SK-N-SH treated with all-trans-retinoic acid at 6 μM for 48 hours (cell line): ENCODE data around the gene TBC1D9.

ENCODE experiments used
- ATAC-seq: fragments of 200-7000 bp; cut with Tn5 transposase; 3 replicates; pipeline ENCODE4 v1.9.1; 2020; ENCODE audit warnings: mild to moderate bottlenecking, moderate library complexity
- ARNTL ChIP-seq: fragments of 450-650 bp; formaldehyde crosslinking; IDR thresholded peaks from 2 replicates; pipeline ENCODE4 v1.5.0; 2020; ENCODE audit warnings: low read depth, mild to moderate bottlenecking, moderate library complexity, borderline replicate concordance
- CSDC2 ChIP-seq: fragments of 250-450 bp; sonication (Bioruptor Pico); IDR thresholded peaks from 2 replicates; pipeline ENCODE4 v1.5.0; 2020; ENCODE audit warnings: mild to moderate bottlenecking, moderate library complexity
- GLIS3 ChIP-seq: fragments of 250-450 bp; sonication (Bioruptor Pico); IDR thresholded peaks from 2 replicates; pipeline ENCODE4 v1.5.0; 2020; ENCODE audit warnings: mild to moderate bottlenecking, moderate library complexity
- ISL1 ChIP-seq: fragments of 250-450 bp; sonication (Bioruptor Pico); IDR thresholded peaks from 2 replicates; pipeline ENCODE4 v2.1.2; 2022; ENCODE audit warnings: mild to moderate bottlenecking, moderate library complexity
- OSR1 ChIP-seq: fragments of 250-450 bp; sonication (Bioruptor Pico); IDR thresholded peaks from 2 replicates; pipeline ENCODE4 v1.8.0; 2022; ENCODE audit warnings: moderate library complexity, mild to moderate bottlenecking, inconsistent platforms
- PPARA ChIP-seq: fragments of 250-450 bp; sonication (Bioruptor Pico); IDR thresholded peaks from 2 replicates; pipeline ENCODE4 v1.5.0; 2020; ENCODE audit warnings: mild to moderate bottlenecking, borderline replicate concordance
- RARB ChIP-seq: fragments of 250-450 bp; sonication (Bioruptor Pico); IDR thresholded peaks from 2 replicates; pipeline ENCODE4 v1.8.0; 2021; ENCODE audit warnings: mild to moderate bottlenecking, moderate library complexity
- SNAI2 ChIP-seq: fragments of 250-450 bp; sonication (Bioruptor Pico); IDR thresholded peaks from 2 replicates; pipeline ENCODE4 v1.5.0; 2020; ENCODE audit warnings: mild to moderate bottlenecking, moderate library complexity
- TCF4 ChIP-seq: fragments of 250-450 bp; sonication (Bioruptor Pico); IDR thresholded peaks from 2 replicates; pipeline ENCODE4 v1.8.0; 2021; ENCODE audit warnings: mild to moderate bottlenecking, moderate library complexity, borderline replicate concordance
- TOX ChIP-seq: fragments of 250-450 bp; sonication (Bioruptor Pico); IDR thresholded peaks from 2 replicates; pipeline ENCODE4 v1.8.0; 2021; ENCODE audit warnings: mild to moderate bottlenecking, moderate library complexity, borderline replicate concordance
- ZC3H10 ChIP-seq: fragments of 250-450 bp; sonication (Bioruptor Pico); IDR thresholded peaks from 2 replicates; pipeline ENCODE4 v1.5.1; 2021; ENCODE audit warnings: mild to moderate bottlenecking, moderate library complexity
- ZFP3 ChIP-seq: fragments of 250-450 bp; sonication (Bioruptor Pico); IDR thresholded peaks from 2 replicates; pipeline ENCODE4 v1.5.0; 2020; ENCODE audit warnings: mild to moderate bottlenecking, moderate library complexity
- ZFP30 ChIP-seq: fragments of 450-650 bp; formaldehyde crosslinking; IDR thresholded peaks from 2 replicates; pipeline ENCODE4 v1.5.0; 2022; ENCODE audit warnings: mild to moderate bottlenecking, moderate library complexity
- ZNF565 ChIP-seq: fragments of 450-650 bp; formaldehyde crosslinking; conservative IDR thresholded peaks from 2 replicates; pipeline ENCODE4 v1.5.0; 2020; ENCODE audit warnings: low read depth, mild to moderate bottlenecking, moderate library complexity
- ZNF70 ChIP-seq: fragments of 450-650 bp; formaldehyde crosslinking; IDR thresholded peaks from 2 replicates; pipeline ENCODE4 v1.5.0; 2020; ENCODE audit warnings: mild to moderate bottlenecking, moderate library complexity
- ZNF8 ChIP-seq: fragments of 450-650 bp; formaldehyde crosslinking; IDR thresholded peaks from 2 replicates; pipeline ENCODE4 v1.5.0; 2020; ENCODE audit warnings: mild to moderate bottlenecking, moderate library complexity
- TF ChIP-seq, protein P1 (sequence below): fragments of 250-450 bp; sonication (Bioruptor Pico); IDR thresholded peaks from 2 replicates; pipeline ENCODE4 v1.8.0; 2020; ENCODE audit warnings: mild to moderate bottlenecking, moderate library complexity, borderline replicate concordance
- TF ChIP-seq, protein P2 (sequence below): fragments of 250-450 bp; sonication (Bioruptor Pico); IDR thresholded peaks from 2 replicates; pipeline ENCODE4 v1.5.0; 2020; ENCODE audit warnings: mild to moderate bottlenecking, moderate library complexity
- TF ChIP-seq, protein P3 (sequence below): fragments of 250-450 bp; sonication (Bioruptor Pico); IDR thresholded peaks from 2 replicates; pipeline ENCODE4 v1.8.0; 2021; ENCODE audit warnings: low read depth, mild to moderate bottlenecking, moderate library complexity, borderline replicate concordance
- TF ChIP-seq, protein P4 (sequence below): fragments of 250-450 bp; sonication (Bioruptor Pico); IDR thresholded peaks from 2 replicates; pipeline ENCODE4 v1.5.1; 2020; ENCODE audit warnings: low read depth, mild to moderate bottlenecking, moderate library complexity

The TBC1D9 gene

DNA sequence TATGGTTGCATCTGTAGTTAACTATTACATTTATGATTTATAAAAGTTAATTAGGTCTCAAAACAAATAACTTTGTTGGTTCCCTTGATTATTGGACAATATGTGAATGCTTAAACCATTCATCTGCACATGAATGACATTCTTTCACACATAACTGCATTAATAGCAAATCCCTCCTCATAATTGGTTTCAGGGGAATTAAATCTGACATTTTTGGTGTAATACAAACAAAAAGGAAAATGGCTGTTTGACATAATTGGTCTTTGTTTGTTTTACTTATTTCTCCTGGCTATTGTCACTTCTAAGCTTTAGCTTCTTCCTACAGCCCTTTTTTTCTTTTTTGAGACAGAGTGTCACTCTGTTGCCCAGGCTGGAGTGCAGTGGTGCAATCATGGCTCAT is 71.9 kb downstream of the TBC1D9 start:
- ATAC-seq, result no peak
- TF ChIP-seq ZNF70 (CRISPR knock-in tag) (no peak), ISL1 (no peak), CSDC2 (no peak), ZC3H10 (CRISPR knock-in tag) (no peak)
- TF ChIP-seq, protein P1, sequence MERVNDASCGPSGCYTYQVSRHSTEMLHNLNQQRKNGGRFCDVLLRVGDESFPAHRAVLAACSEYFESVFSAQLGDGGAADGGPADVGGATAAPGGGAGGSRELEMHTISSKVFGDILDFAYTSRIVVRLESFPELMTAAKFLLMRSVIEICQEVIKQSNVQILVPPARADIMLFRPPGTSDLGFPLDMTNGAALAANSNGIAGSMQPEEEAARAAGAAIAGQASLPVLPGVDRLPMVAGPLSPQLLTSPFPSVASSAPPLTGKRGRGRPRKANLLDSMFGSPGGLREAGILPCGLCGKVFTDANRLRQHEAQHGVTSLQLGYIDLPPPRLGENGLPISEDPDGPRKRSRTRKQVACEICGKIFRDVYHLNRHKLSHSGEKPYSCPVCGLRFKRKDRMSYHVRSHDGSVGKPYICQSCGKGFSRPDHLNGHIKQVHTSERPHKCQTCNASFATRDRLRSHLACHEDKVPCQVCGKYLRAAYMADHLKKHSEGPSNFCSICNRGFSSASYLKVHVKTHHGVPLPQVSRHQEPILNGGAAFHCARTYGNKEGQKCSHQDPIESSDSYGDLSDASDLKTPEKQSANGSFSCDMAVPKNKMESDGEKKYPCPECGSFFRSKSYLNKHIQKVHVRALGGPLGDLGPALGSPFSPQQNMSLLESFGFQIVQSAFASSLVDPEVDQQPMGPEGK (CRISPR knock-in tag), result no peak
- TF ChIP-seq, protein P2, sequence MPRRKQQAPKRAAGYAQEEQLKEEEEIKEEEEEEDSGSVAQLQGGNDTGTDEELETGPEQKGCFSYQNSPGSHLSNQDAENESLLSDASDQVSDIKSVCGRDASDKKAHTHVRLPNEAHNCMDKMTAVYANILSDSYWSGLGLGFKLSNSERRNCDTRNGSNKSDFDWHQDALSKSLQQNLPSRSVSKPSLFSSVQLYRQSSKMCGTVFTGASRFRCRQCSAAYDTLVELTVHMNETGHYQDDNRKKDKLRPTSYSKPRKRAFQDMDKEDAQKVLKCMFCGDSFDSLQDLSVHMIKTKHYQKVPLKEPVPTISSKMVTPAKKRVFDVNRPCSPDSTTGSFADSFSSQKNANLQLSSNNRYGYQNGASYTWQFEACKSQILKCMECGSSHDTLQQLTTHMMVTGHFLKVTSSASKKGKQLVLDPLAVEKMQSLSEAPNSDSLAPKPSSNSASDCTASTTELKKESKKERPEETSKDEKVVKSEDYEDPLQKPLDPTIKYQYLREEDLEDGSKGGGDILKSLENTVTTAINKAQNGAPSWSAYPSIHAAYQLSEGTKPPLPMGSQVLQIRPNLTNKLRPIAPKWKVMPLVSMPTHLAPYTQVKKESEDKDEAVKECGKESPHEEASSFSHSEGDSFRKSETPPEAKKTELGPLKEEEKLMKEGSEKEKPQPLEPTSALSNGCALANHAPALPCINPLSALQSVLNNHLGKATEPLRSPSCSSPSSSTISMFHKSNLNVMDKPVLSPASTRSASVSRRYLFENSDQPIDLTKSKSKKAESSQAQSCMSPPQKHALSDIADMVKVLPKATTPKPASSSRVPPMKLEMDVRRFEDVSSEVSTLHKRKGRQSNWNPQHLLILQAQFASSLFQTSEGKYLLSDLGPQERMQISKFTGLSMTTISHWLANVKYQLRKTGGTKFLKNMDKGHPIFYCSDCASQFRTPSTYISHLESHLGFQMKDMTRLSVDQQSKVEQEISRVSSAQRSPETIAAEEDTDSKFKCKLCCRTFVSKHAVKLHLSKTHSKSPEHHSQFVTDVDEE (CRISPR knock-in tag), result no peak

DNA sequence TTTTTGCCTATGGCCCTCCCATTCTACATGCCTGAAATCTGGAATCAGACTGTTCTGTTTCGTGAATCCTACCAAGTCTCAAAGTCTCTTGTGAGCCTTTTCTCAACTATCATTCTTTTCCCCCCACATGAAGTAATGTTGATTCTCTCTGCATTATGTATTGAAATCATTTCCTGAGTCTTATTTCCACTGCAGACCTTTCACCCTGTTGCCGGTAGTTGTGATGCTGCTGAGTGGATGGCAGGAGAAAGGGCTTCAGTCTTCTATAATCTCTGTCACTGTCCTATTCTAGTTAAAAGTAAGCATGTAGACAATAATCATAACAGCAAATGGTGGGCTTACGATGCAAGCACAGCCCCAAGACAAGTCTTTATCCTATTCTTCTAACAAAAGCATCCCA is 75.0 kb downstream of the TBC1D9 start:
- no peak for TF ChIP-seq TOX (CRISPR knock-in tag)
- no peak for ATAC-seq

DNA sequence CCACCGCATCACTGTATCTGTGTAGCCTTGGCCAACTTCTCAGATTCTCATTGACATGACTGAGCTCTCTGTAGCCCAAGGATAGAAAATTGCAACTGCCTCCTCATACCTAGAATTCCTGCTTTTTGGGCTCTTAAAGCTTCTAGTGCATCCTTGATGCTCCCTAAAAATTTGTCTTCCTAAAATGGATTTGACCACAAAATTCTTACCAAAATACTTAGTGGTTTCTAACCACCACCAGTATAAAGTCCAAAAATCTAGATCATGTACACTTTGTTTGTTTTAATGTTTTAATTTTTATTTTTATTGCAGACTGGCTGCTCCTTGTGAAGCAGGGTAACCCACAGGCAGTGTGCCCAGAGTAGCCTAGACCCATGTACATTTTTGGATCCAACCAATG is 75.5 kb downstream of the TBC1D9 start:
- TF ChIP-seq SNAI2, result no peak
- TF ChIP-seq CSDC2, result no peak
- TF ChIP-seq ZNF8, result no peak
- TF ChIP-seq ISL1, result no peak
- TF ChIP-seq PPARA (CRISPR knock-in tag), result no peak
- TF ChIP-seq, protein P2 (CRISPR knock-in tag), result no peak
- no peak for TF ChIP-seq ZC3H10 (CRISPR knock-in tag)
- TF ChIP-seq ZFP3 (CRISPR knock-in tag), result no peak
- TF ChIP-seq, protein P1 (CRISPR knock-in tag), result no peak
- no peak for TF ChIP-seq TOX (CRISPR knock-in tag)
- TF ChIP-seq GLIS3 (CRISPR knock-in tag), result no peak

DNA sequence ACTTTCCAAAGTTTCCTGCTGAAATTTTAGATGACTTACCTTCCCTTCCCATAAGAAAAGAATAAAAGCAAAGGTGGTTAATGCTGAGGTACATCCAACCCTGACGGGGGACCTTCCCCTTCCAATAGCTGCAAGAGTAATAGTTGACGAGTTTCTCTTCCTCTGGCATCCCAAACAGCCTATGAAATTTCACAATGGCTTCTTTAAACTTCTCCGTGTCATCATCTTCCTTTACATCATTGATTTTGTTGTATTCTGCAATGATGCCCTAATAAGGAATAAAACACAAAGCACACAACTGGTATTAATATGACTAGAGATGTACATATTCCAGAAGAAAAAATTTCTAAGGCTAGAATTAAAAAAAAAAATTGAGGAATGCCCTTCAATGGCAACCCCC is 76.6 kb downstream of the TBC1D9 start:
- ATAC-seq, result no peak
- TF ChIP-seq, protein P3, sequence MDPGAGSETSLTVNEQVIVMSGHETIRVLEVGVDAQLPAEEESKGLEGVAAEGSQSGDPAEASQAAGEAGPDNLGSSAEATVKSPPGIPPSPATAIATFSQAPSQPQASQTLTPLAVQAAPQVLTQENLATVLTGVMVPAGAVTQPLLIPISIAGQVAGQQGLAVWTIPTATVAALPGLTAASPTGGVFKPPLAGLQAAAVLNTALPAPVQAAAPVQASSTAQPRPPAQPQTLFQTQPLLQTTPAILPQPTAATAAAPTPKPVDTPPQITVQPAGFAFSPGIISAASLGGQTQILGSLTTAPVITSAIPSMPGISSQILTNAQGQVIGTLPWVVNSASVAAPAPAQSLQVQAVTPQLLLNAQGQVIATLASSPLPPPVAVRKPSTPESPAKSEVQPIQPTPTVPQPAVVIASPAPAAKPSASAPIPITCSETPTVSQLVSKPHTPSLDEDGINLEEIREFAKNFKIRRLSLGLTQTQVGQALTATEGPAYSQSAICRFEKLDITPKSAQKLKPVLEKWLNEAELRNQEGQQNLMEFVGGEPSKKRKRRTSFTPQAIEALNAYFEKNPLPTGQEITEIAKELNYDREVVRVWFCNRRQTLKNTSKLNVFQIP, result no peak
- TF ChIP-seq ZNF565 (CRISPR knock-in tag) (no peak), GLIS3 (CRISPR knock-in tag) (no peak), RARB (no peak), ZNF70 (CRISPR knock-in tag) (no peak), SNAI2 (no peak), ZFP3 (CRISPR knock-in tag) (no peak), ARNTL (CRISPR knock-in tag) (no peak), ZNF8 (no peak), OSR1 (CRISPR knock-in tag) (no peak), ISL1 (no peak), TCF4 (CRISPR knock-in tag) (no peak), ZFP30 (CRISPR knock-in tag) (no peak), TOX (CRISPR knock-in tag) (no peak)
- TF ChIP-seq, protein P4, sequence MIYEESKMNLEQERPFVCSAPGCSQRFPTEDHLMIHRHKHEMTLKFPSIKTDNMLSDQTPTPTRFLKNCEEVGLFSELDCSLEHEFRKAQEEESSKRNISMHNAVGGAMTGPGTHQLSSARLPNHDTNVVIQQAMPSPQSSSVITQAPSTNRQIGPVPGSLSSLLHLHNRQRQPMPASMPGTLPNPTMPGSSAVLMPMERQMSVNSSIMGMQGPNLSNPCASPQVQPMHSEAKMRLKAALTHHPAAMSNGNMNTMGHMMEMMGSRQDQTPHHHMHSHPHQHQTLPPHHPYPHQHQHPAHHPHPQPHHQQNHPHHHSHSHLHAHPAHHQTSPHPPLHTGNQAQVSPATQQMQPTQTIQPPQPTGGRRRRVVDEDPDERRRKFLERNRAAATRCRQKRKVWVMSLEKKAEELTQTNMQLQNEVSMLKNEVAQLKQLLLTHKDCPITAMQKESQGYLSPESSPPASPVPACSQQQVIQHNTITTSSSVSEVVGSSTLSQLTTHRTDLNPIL (CRISPR knock-in tag), result no peak
- TF ChIP-seq, protein P1 (CRISPR knock-in tag), result no peak

More for the DNA sequence above, 75.5 kb downstream of the TBC1D9 start:
- no peak for ATAC-seq
